Measurements from ENCODE around the gene NRCAM.

The NRCAM gene

DNA sequence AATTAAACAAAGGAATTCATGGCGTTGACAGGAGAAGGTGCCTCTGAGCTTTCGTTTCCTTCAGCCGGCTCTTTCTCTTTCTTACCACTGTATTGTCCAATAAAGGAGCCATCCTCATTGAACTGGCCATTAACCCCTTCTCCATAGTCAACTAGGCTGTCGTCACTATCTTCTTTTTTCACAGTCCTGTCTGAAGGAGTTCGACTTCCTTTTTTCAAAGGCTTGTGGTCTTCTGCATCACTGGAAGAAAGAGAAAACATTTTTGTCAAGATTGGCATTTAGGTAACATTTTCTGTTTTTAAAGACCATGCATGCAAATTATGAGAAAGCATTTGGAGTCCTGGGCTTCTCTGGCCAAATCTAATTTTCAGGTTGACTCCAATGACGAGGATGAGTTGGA is 306.3 kb downstream of the NRCAM start:
- Mint-ChIP-seq H3K27me3 (no peaks in the 10 kb centered on the region), H3K4me1 (no peaks in the 10 kb centered on the region), H3K27ac (no peak overlapping the region), H3K9me3 (no peaks in the 10 kb centered on the region), H3K36me3 (no peaks in the 10 kb centered on the region), H3K4me3 (no peak overlapping the region)
- no peak for ATAC-seq

GRCh38 chr7:108149119-108149518 is 307.1 kb downstream of the NRCAM start:
- H3K27me3 Mint-ChIP-seq, result no peaks in the 10 kb centered on the region
- H3K4me3 Mint-ChIP-seq, result no peak overlapping the region
- no peaks in the 10 kb centered on the region for H3K9me3 Mint-ChIP-seq
- no peak overlapping the region for H3K27ac Mint-ChIP-seq
- no peak for ATAC-seq
- H3K4me1 Mint-ChIP-seq, result no peaks in the 10 kb centered on the region
- no peaks in the 10 kb centered on the region for H3K36me3 Mint-ChIP-seq

- Mint-ChIP-seq H3K9me3 (no peaks in the 10 kb centered on the region), H3K4me1 (no peaks in the 10 kb centered on the region), H3K27me3 (no peaks in the 10 kb centered on the region), H3K27ac (no peak overlapping the region), H3K36me3 (no peaks in the 10 kb centered on the region), H3K4me3 (no peak overlapping the region)
- no peak for ATAC-seq
These were observed 309.1 kb downstream of the NRCAM start for GRCh38 chr7:108147031-108147563.

GRCh38 chr7:108146070-108146842 is 310.0 kb downstream of the NRCAM start:
- ATAC-seq, result no peak
- H3K9me3 Mint-ChIP-seq, result no peaks in the 10 kb centered on the region
- H3K36me3 Mint-ChIP-seq, result no peaks in the 10 kb centered on the region
- H3K4me1 Mint-ChIP-seq, result no peaks in the 10 kb centered on the region
- no peaks in the 10 kb centered on the region for H3K27me3 Mint-ChIP-seq
- H3K27ac Mint-ChIP-seq, result no peak overlapping the region
- no peak overlapping the region for H3K4me3 Mint-ChIP-seq

DNA sequence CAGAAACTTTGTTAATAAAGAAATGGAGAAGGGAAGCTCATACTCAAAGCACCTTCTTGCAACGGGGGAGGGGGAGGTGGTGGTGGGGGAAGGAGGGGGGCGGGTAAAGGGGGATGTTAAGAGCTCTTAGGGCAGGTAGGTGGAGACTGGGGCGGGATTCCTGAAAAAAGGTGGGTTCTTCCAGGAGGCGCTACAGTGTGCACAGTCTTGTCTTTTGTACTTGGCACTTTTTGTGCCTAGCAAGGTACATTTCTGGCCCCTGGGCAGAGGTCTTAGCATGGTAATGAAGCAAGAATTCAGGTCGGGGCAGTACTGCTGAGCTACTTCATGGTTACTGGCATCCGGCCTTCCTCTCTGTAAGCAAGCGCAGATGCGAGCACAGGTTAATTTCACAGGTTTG is 310.8 kb downstream of the NRCAM start:
- no peaks in the 10 kb centered on the region for H3K9me3 Mint-ChIP-seq
- no peaks in the 10 kb centered on the region for H3K27me3 Mint-ChIP-seq
- no peak overlapping the region for H3K4me3 Mint-ChIP-seq
- ATAC-seq, result no peak
- H3K4me1 Mint-ChIP-seq, result no peaks in the 10 kb centered on the region
- no peaks in the 10 kb centered on the region for H3K36me3 Mint-ChIP-seq
- no peak overlapping the region for H3K27ac Mint-ChIP-seq

GRCh38 chr7:108144931-108145330 is 311.3 kb downstream of the NRCAM start:
- no peaks in the 10 kb centered on the region for H3K9me3 Mint-ChIP-seq
- H3K27me3 Mint-ChIP-seq, result no peaks in the 10 kb centered on the region
- H3K4me1 Mint-ChIP-seq, result no peaks in the 10 kb centered on the region
- no peak overlapping the region for H3K4me3 Mint-ChIP-seq
- H3K36me3 Mint-ChIP-seq, result no peaks in the 10 kb centered on the region
- ATAC-seq, result no peak
- H3K27ac Mint-ChIP-seq, result no peak overlapping the region

GRCh38 chr7:108143658-108144420 is 312.4 kb downstream of the NRCAM start:
- ATAC-seq, result no peak
- H3K9me3 Mint-ChIP-seq, result no peaks in the 10 kb centered on the region
- H3K4me1 Mint-ChIP-seq, result no peaks in the 10 kb centered on the region
- H3K27ac Mint-ChIP-seq, result no peak overlapping the region
- H3K27me3 Mint-ChIP-seq, result no peaks in the 10 kb centered on the region
- H3K4me3 Mint-ChIP-seq, result no peak overlapping the region
- no peaks in the 10 kb centered on the region for H3K36me3 Mint-ChIP-seq

GRCh38 chr7:108142675-108143259 is 313.5 kb downstream of the NRCAM start:
- ATAC-seq, result no peak
- H3K4me1 Mint-ChIP-seq, result peaks cover 3% of the 10 kb centered on the region
- H3K9me3 Mint-ChIP-seq, result no peaks in the 10 kb centered on the region
- no peak overlapping the region for H3K27ac Mint-ChIP-seq
- no peak overlapping the region for H3K4me3 Mint-ChIP-seq
- no peaks in the 10 kb centered on the region for H3K27me3 Mint-ChIP-seq
- H3K36me3 Mint-ChIP-seq, result no peaks in the 10 kb centered on the region

DNA sequence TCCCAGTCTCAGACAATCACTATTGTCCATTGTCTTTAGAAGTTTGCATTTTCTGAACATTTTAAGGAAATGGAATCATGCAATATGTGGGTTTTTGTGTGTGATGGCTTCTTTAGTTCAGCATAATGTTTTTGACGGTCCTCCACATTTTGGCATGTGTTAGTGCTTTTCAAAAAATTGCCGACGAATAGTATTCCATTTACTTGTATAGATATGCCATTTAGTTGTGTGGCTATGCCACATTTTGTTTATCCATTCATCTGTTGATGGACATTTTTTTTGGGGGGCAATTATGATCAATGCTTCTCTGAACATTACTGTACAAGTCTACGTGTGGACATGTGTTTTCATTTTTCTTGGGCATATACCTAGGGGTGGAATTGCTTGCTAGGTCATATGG is 314.1 kb downstream of the NRCAM start:
- Mint-ChIP-seq H3K27me3 (no peaks in the 10 kb centered on the region), H3K4me1 (peaks cover 6% of the 10 kb centered on the region), H3K4me3 (no peak overlapping the region), H3K36me3 (no peaks in the 10 kb centered on the region), H3K27ac (no peak overlapping the region), H3K9me3 (no peaks in the 10 kb centered on the region)
- no peak for ATAC-seq

DNA sequence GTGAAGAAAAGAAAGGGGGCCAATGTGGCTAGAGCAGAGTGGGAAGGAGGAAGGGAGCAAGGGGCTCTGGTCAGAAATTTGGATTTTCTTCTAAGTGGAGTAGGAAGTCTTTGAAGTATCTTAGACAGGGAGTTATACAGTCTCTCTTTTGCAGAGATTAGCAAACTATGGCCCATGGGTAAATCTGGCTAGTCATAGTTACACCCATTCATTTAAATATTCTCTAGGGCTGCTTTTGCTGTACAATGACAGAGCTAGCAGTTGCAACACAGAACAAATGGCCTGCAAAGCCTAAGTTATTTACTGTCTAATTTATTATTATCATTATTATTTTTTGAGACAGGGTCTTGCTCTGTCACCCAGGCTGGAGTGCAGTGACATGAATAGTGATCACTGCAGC is 315.6 kb downstream of the NRCAM start:
- no peak for ATAC-seq
- no peaks in the 10 kb centered on the region for H3K36me3 Mint-ChIP-seq
- H3K9me3 Mint-ChIP-seq, result no peaks in the 10 kb centered on the region
- peaks cover 17% of the 10 kb centered on the region for H3K4me1 Mint-ChIP-seq
- H3K27ac Mint-ChIP-seq, result no peak overlapping the region
- H3K4me3 Mint-ChIP-seq, result no peak overlapping the region
- H3K27me3 Mint-ChIP-seq, result no peaks in the 10 kb centered on the region

DNA sequence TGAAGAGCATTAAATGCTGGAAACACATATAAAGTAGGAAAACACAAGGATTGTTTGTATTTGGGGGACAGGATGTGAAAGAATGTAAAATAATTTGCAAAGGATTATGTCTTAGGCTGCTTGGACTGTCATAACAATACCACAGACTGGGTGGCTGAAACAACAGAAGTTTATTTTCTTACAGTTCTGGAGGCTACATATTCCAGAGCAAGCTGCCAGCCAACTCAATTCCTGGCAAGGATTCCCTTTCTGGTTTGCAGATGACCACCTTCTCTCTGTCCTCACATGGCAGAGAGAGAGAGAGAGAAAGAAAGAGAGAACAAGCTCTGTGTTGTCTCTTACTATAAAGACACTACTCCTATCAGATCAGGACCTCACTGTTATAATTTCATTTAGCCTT is 317.3 kb downstream of the NRCAM start:
- Mint-ChIP-seq H3K4me1 (peaks cover 33% of the 10 kb centered on the region), H3K27ac (no peak overlapping the region), H3K36me3 (no peaks in the 10 kb centered on the region), H3K9me3 (no peaks in the 10 kb centered on the region), H3K4me3 (no peak overlapping the region), H3K27me3 (no peaks in the 10 kb centered on the region)
- ATAC-seq, result no peak

- peak overlapping the region; percentile 66 for H3K27ac Mint-ChIP-seq
- H3K36me3 Mint-ChIP-seq, result no peaks in the 10 kb centered on the region
- no peaks in the 10 kb centered on the region for H3K9me3 Mint-ChIP-seq
- ATAC-seq, result no peak
- no peak overlapping the region for H3K4me3 Mint-ChIP-seq
- H3K4me1 Mint-ChIP-seq, result peaks cover 39% of the 10 kb centered on the region
- no peaks in the 10 kb centered on the region for H3K27me3 Mint-ChIP-seq
These were observed 318.2 kb downstream of the NRCAM start for GRCh38 chr7:108137993-108138392.

GRCh38 chr7:108137040-108137439 is 319.2 kb downstream of the NRCAM start:
- Mint-ChIP-seq H3K9me3 (no peaks in the 10 kb centered on the region), H3K27ac (peak overlapping the region; percentile 66), H3K4me1 (peaks cover 39% of the 10 kb centered on the region), H3K27me3 (no peaks in the 10 kb centered on the region), H3K36me3 (no peaks in the 10 kb centered on the region), H3K4me3 (no peak overlapping the region)
- ATAC-seq, result no peak

- peaks cover 39% of the 10 kb centered on the region for H3K4me1 Mint-ChIP-seq
- H3K36me3 Mint-ChIP-seq, result no peaks in the 10 kb centered on the region
- H3K27ac Mint-ChIP-seq, result peak overlapping the region; percentile 81
- no peaks in the 10 kb centered on the region for H3K27me3 Mint-ChIP-seq
- peak; percentile 75 for ATAC-seq
- H3K9me3 Mint-ChIP-seq, result no peaks in the 10 kb centered on the region
- H3K4me3 Mint-ChIP-seq, result peak overlapping the region; percentile 34
These were observed 320.0 kb downstream of the NRCAM start for GRCh38 chr7:108136191-108136688.

DNA sequence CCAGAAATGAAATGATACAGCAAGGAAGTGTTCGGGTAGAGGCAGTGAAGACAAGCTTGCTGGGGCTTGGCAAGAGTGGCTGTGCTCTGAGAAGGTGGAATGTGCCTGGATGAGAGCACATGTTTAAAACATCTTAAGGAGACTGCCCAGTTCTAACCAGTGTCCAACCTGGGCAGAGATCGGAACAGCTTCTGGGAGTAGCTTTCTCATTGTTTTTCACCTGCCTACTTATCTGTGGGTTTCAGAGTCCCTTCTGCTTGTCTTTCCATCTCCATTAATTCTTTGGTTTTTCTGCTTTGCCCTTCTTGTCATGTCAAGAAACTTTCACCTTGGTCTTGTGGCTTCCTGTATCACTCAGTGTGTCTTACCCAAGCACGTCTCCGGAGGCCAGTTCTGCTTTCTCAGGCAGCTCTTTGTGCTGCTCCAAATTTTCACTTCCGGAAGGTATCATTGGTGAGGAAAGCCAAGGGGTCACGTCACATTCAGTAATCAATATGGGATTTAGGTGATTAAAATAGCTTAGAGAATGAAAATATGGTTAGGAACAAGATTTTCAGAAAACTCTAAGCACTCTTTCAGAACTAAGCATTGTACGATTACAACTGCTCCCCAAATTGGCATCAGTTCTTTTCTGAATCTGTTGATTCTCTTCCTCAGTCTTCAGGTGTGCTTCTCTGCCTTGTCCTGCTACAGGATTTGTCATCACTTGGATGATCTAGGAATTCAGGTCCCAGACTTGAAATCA is 320.6 kb downstream of the NRCAM start:
- Mint-ChIP-seq H3K9me3 (no peaks in the 10 kb centered on the region), H3K36me3 (no peaks in the 10 kb centered on the region), H3K27ac (peak overlapping the region; percentile 81), H3K4me1 (peaks cover 39% of the 10 kb centered on the region), H3K4me3 (peak overlapping the region; percentile 22), H3K27me3 (no peaks in the 10 kb centered on the region)
- ATAC-seq, result peak; percentile 96
